Activated CD8-positive, alpha-beta T cell treated with anti-CD3 and anti-CD28 coated beads for 36 hours (primary cell): Measurements from ENCODE around the gene GPR78. TPM values are rescaled to one million over a fixed set of nuclear protein-coding genes. Genes with fewer than 3 reads are reported as not detected.

Experiments used
- ATAC-seq: fragments of 200-7000 bp; cut with Tn5 transposase; one replicate; pipeline ENCODE4 v1.10.0; 2021; ENCODE audit warnings: mild to moderate bottlenecking, moderate library complexity
- CTCF ChIA-PET: fragments of 350-600 bp; sonication (Branson Sonifier 250); formaldehyde crosslinking; loops from one replicate; lab custom pipeline; 2021; ENCODE audit warnings: antibody characterized with exemption; lab: Charles Lee
- POLR2A ChIA-PET: fragments of 350-600 bp; sonication (Branson Sonifier 250); formaldehyde crosslinking; loops from one replicate; lab custom pipeline; 2021; ENCODE audit warnings: antibody characterized with exemption; lab: Charles Lee
- DNase-seq: peaks from one replicate; pipeline ENCODE4 v3.0.0-alpha.2; 2020
- H3K27ac Mint-ChIP-seq: one replicate; pipeline ENCODE4 v1.8.0; 2021; ENCODE audit warnings: mild to moderate bottlenecking, mixed read lengths
- H3K27me3 Mint-ChIP-seq: one replicate; pipeline ENCODE4 v1.8.0; 2021; ENCODE audit warnings: mixed read lengths
- H3K36me3 Mint-ChIP-seq: one replicate; pipeline ENCODE4 v1.8.0; 2021; ENCODE audit warnings: low read depth, mixed read lengths
- H3K4me1 Mint-ChIP-seq: one replicate; pipeline ENCODE4 v1.8.0; 2021; ENCODE audit warnings: low read depth, mixed read lengths
- H3K4me3 Mint-ChIP-seq: one replicate; pipeline ENCODE4 v1.8.0; 2021; ENCODE audit warnings: mild to moderate bottlenecking, moderate library complexity, mixed read lengths
- H3K9me3 Mint-ChIP-seq: one replicate; pipeline ENCODE4 v1.8.0; 2021; ENCODE audit warnings: mixed read lengths
- intact Hi-C: fragments of 100-400 bp; cut with micrococcal nuclease; formaldehyde crosslinking; loops from one replicate; pipeline ENCODE4 v1.10.0; 2022
- total RNA-seq, 2 experiments: library from RNA; stranded (reverse); gene quantifications; one replicate each; pipeline ENCODE4 v1.2.3, GENCODE V29; 2021
- TF ChIP-seq, protein P1 (sequence below): fragments of 200-600 bp; IDR thresholded peaks from one replicate; pipeline ENCODE4 v1.8.0; 2022; ENCODE audit warnings: antibody characterized with exemption, mild to moderate bottlenecking

The GPR78 gene
- total RNA-seq, 2 experiments from 2014 or later = not detected

DNA sequence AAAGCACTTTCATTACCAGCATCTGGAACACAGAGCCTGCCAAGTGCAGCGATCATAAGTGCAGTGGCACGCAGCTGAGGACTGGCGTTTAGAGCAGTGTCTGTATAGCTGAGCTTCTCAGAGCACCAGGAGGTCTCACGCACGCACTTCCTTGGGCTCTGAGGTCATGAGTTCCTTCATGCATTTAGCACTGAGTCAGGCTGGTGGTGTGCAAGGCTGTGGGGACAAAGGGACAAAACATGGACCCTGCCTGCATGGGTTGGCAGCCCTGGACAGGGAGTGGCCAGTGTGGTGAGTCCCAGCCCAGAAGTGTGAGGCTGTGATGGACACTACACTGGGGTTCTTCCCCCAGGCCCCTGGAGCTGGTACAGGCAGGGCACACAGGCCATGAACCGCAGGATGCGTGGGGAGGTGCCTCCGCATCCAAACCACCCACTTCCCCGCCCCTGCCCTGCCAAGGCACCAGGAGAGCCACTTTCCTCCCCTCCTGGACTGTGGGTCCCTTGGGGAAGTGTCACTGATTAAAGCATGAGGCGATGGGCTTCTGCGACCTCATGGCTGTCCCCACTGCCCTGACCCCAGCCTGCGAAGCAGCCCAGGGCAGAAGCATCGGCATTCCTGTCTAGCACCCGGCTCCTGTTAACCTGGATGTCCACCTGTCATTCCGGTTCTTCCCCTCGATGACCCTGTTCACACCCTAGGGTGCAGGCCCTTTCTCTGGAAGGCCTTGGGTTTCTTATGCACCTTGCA is 37.2 kb upstream of the GPR78 start:
- ChIA-PET CTCF (no interaction called here), POLR2A (no interaction called here)
- H3K27ac Mint-ChIP-seq = no peak overlapping the region
- no peaks in the 10 kb centered on the region for H3K9me3 Mint-ChIP-seq
- peaks cover 7% of the 10 kb centered on the region for H3K4me1 Mint-ChIP-seq
- TF ChIP-seq, protein P1, sequence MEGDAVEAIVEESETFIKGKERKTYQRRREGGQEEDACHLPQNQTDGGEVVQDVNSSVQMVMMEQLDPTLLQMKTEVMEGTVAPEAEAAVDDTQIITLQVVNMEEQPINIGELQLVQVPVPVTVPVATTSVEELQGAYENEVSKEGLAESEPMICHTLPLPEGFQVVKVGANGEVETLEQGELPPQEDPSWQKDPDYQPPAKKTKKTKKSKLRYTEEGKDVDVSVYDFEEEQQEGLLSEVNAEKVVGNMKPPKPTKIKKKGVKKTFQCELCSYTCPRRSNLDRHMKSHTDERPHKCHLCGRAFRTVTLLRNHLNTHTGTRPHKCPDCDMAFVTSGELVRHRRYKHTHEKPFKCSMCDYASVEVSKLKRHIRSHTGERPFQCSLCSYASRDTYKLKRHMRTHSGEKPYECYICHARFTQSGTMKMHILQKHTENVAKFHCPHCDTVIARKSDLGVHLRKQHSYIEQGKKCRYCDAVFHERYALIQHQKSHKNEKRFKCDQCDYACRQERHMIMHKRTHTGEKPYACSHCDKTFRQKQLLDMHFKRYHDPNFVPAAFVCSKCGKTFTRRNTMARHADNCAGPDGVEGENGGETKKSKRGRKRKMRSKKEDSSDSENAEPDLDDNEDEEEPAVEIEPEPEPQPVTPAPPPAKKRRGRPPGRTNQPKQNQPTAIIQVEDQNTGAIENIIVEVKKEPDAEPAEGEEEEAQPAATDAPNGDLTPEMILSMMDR = no peak
- DNase-seq = no peak
- no peak overlapping the region for H3K4me3 Mint-ChIP-seq
- H3K27me3 Mint-ChIP-seq = no peaks in the 10 kb centered on the region
- no peaks in the 10 kb centered on the region for H3K36me3 Mint-ChIP-seq
- intact Hi-C loops = no loop called here
- no peak for ATAC-seq

DNA sequence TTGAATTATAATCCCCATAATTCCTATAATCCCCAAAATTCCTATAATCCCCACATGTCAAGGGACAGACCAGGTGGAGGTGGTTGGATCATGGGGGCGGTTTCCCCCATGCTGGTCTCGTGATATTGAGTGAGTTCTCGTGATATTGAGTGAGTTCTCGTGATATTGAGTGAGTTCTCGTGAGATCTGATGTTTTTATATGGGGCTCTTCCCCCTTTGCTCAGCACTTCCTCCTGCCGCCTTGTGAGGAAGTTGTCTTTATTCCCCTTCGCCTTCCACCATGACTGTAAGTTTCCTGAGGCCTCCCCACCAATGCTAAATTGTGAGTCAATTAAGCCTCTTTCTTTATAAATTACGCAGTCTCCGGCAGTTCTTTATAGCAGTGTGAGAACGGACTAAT is 36.6 kb upstream of the GPR78 start:
- intact Hi-C loops = no loop called here
- CTCF ChIA-PET = no interaction called here
- TF ChIP-seq, protein P1 = no peak
- Mint-ChIP-seq H3K27me3 (no peaks in the 10 kb centered on the region), H3K4me3 (no peak overlapping the region), H3K36me3 (no peaks in the 10 kb centered on the region), H3K4me1 (peaks cover 7% of the 10 kb centered on the region), H3K9me3 (no peaks in the 10 kb centered on the region), H3K27ac (no peak overlapping the region)
- DNase-seq (no peak), ATAC-seq (no peak)
- POLR2A ChIA-PET = no interaction called here

DNA sequence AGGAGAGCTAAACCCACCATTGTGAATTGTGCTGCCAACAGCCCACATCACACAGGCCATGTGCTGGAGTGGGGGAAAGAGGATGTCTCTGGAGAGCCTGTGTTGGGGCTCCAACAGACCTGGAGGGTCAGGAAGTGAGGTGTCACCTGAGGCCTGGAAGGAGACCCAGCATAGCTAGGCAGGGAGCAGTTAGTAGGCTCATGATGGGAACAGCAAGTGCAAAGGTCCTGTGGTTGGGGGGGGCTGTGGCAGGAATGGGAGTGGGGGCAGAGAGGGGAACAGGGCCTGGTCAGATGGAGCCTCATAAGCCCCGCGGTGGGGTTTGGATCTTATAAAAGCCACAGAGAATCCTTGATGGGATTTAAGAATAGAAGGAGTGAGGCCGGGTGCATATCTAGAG is 35.9 kb upstream of the GPR78 start:
- peaks cover 7% of the 10 kb centered on the region for H3K4me1 Mint-ChIP-seq
- ChIA-PET POLR2A (no interaction called here), CTCF (no interaction called here)
- DNase-seq (no peak), ATAC-seq (no peak)
- no peak overlapping the region for H3K27ac Mint-ChIP-seq
- TF ChIP-seq, protein P1 = no peak
- no peaks in the 10 kb centered on the region for H3K36me3 Mint-ChIP-seq
- H3K27me3 Mint-ChIP-seq = no peaks in the 10 kb centered on the region
- H3K9me3 Mint-ChIP-seq = no peaks in the 10 kb centered on the region
- H3K4me3 Mint-ChIP-seq = no peak overlapping the region
- intact Hi-C loops = no loop called here

DNA sequence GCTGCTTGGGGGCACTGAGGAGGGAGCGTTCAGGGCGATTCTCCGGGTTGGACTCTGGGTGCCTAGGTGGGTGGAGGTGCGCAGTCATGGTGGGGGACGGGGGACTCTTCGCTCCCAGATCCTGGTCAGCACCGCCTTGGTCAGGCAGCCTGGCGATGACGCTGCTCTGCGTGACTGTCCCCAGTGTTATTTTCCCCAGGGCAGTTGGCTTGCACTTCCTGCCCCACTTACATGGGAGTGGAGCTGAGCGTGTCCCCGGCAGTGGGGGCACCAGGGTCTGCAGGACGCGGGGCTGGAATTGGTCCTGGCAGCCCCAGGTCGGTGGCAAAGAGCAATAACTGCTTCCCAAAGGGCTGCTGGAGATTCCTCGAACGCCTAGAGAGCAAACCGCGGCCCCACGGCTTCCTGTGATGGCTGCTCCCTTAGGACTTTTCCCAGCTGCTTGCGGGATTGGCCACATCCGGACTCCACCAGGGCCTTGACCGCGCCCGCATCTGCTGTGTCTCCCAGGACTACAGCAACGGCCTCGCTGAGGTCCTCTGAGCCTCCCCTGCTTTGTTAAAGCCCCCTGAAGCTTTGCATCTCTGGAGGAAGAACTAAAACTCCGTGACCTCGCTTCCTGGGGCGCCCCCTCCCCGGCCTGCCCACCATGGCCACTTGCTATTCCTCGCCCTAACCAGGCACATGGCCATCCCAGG is 35.3 kb upstream of the GPR78 start:
- ATAC-seq = no peak
- TF ChIP-seq, protein P1 = no peak
- no peak for DNase-seq
- Mint-ChIP-seq H3K4me3 (no peak overlapping the region), H3K27ac (no peak overlapping the region), H3K4me1 (peaks cover 4% of the 10 kb centered on the region), H3K36me3 (no peaks in the 10 kb centered on the region), H3K27me3 (no peaks in the 10 kb centered on the region), H3K9me3 (no peaks in the 10 kb centered on the region)
- intact Hi-C loops = no loop called here
- CTCF ChIA-PET = no interaction called here
- POLR2A ChIA-PET = no interaction called here

DNA sequence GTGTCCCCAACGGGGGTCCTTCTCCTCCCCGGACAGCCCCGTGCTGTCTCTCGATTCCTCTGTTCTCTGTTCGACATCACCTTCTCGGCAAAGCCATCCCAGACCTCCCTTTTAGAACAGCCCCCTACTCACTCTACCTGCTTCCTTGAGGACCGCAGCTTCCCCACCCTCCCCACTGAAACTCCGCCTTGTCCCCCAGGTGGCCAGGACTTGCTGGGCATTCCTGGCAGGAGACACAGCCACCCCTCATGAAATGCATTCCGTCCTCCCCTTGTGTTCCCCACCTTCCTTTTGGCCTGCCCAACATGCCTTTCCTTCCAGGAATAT is 34.8 kb upstream of the GPR78 start:
- Mint-ChIP-seq H3K4me1 (no peaks in the 10 kb centered on the region), H3K36me3 (no peaks in the 10 kb centered on the region), H3K9me3 (no peaks in the 10 kb centered on the region), H3K27ac (no peak overlapping the region), H3K4me3 (no peak overlapping the region), H3K27me3 (no peaks in the 10 kb centered on the region)
- ChIA-PET POLR2A (no interaction called here), CTCF (no interaction called here)
- DNase-seq = no peak
- intact Hi-C loops = no loop called here
- TF ChIP-seq, protein P1 = no peak
- no peak for ATAC-seq
